ENCODE measurements around the gene TRIM47. TPM values are rescaled to one million over a fixed set of nuclear protein-coding genes. Genes with fewer than 3 reads are reported as not detected.
A peak's percentile ranks its signal among the peaks of the same experiment; 100 is the strongest.

The TRIM47 gene
- total and polyA plus RNA-seq, 2 of the 13 experiments (the other 11 are each of a cell fraction or from before 2014, with no cell fraction given) = 33.5 to 82.0 TPM

DNA sequence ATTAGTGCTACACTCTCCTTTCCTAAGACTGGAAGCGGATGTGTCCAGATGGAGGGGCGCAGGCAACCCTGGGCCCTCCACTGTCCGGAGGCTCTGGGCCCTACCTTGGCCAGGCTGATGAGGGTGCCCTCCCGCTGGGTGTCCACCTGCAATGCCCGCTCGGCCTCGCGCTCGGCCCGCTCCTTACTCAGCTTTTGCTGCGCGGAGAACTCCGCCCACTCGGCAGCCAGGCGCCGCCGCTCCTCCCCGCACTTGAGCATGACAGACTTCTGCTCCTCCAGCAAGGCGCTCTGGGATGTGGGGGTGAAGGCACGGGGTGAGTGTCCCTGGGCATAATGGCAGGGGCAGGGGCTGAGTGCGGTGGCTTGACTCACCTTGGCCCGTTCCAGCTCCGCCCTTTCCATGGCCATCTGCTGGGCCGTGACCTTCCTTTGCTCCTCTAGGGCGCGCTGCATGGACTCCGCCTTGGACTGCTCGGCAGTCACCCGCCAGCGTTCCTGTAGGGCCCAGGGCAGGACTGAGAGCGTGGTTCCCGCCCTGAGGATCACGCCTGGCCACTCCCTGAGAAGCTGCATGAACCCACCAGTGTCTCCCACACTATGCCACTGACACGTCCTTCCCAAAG, 36.4 kb upstream of the TRIM47 start (continued):
- TF ChIP-seq, protein P1, sequence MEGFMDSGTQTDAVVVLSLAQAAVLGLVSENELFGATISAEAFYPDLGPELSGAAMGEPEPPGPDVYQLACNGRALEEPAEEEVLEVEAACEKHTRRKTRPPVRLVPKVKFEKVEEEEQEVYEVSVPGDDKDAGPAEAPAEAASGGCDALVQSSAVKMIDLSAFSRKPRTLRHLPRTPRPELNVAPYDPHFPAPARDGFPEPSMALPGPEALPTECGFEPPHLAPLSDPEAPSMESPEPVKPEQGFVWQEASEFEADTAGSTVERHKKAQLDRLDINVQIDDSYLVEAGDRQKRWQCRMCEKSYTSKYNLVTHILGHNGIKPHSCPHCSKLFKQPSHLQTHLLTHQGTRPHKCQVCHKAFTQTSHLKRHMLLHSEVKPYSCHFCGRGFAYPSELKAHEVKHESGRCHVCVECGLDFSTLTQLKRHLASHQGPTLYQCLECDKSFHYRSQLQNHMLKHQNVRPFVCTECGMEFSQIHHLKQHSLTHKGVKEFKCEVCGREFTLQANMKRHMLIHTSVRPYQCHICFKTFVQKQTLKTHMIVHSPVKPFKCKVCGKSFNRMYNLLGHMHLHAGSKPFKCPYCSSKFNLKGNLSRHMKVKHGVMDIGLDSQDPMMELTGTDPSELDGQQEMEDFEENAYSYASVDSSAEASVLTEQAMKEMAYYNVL (CRISPR knock-in tag; IDR thresholded peaks at IDR 0.05; ENCODE audit: borderline replicate concordance) = no peak
- TF ChIP-seq ZBTB38 (CRISPR knock-in tag; IDR thresholded peaks at IDR 0.05) = peak; percentile 96
- TF ChIP-seq SSRP1 (CRISPR knock-in tag; IDR thresholded peaks at IDR 0.05) = no peak
- TF ChIP-seq FOXA1 (IDR thresholded peaks at IDR 0.05) = no peak
- no peak for TF ChIP-seq FOXA1 (CRISPR knock-in tag; IDR thresholded peaks at IDR 0.05)
- TF ChIP-seq HDAC1 (CRISPR knock-in tag; IDR thresholded peaks at IDR 0.05) = no peak
- TF ChIP-seq, protein P2, sequence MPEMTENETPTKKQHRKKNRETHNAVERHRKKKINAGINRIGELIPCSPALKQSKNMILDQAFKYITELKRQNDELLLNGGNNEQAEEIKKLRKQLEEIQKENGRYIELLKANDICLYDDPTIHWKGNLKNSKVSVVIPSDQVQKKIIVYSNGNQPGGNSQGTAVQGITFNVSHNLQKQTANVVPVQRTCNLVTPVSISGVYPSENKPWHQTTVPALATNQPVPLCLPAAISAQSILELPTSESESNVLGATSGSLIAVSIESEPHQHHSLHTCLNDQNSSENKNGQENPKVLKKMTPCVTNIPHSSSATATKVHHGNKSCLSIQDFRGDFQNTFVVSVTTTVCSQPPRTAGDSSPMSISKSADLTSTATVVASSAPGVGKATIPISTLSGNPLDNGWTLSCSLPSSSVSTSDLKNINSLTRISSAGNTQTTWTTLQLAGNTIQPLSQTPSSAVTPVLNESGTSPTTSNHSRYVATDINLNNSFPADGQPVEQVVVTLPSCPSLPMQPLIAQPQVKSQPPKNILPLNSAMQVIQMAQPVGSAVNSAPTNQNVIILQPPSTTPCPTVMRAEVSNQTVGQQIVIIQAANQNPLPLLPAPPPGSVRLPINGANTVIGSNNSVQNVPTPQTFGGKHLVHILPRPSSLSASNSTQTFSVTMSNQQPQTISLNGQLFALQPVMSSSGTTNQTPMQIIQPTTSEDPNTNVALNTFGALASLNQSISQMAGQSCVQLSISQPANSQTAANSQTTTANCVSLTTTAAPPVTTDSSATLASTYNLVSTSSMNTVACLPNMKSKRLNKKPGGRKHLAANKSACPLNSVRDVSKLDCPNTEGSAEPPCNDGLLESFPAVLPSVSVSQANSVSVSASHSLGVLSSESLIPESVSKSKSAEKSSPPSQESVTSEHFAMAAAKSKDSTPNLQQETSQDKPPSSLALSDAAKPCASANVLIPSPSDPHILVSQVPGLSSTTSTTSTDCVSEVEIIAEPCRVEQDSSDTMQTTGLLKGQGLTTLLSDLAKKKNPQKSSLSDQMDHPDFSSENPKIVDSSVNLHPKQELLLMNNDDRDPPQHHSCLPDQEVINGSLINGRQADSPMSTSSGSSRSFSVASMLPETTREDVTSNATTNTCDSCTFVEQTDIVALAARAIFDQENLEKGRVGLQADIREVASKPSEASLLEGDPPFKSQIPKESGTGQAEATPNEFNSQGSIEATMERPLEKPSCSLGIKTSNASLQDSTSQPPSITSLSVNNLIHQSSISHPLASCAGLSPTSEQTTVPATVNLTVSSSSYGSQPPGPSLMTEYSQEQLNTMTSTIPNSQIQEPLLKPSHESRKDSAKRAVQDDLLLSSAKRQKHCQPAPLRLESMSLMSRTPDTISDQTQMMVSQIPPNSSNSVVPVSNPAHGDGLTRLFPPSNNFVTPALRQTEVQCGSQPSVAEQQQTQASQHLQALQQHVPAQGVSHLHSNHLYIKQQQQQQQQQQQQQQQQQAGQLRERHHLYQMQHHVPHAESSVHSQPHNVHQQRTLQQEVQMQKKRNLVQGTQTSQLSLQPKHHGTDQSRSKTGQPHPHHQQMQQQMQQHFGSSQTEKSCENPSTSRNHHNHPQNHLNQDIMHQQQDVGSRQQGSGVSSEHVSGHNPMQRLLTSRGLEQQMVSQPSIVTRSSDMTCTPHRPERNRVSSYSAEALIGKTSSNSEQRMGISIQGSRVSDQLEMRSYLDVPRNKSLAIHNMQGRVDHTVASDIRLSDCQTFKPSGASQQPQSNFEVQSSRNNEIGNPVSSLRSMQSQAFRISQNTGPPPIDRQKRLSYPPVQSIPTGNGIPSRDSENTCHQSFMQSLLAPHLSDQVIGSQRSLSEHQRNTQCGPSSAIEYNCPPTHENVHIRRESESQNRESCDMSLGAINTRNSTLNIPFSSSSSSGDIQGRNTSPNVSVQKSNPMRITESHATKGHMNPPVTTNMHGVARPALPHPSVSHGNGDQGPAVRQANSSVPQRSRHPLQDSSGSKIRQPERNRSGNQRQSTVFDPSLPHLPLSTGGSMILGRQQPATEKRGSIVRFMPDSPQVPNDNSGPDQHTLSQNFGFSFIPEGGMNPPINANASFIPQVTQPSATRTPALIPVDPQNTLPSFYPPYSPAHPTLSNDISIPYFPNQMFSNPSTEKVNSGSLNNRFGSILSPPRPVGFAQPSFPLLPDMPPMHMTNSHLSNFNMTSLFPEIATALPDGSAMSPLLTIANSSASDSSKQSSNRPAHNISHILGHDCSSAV (CRISPR knock-in tag; IDR thresholded peaks at IDR 0.05; ENCODE audit: borderline replicate concordance) = no peak
- TF ChIP-seq ZNF33B (CRISPR knock-in tag; IDR thresholded peaks at IDR 0.05) = no peak
- no peak for TF ChIP-seq HMG20B (CRISPR knock-in tag; conservative IDR thresholded peaks at IDR 0.05)
- TF ChIP-seq HES4 (CRISPR knock-in tag; IDR thresholded peaks at IDR 0.05; ENCODE audit: borderline replicate concordance) = no peak
- TF ChIP-seq RXRB (CRISPR knock-in tag; IDR thresholded peaks at IDR 0.05; ENCODE audit: borderline replicate concordance) = 0 out of 2 replicates have a peak, but pooled peaks have one; percentile 13
- no peak for TF ChIP-seq ZNF251 (CRISPR knock-in tag; IDR thresholded peaks at IDR 0.05)
- TF ChIP-seq RNF2 (conservative IDR thresholded peaks at IDR 0.05; ENCODE audit: low read depth) = no peak
- no peak for TF ChIP-seq GZF1 (CRISPR knock-in tag; IDR thresholded peaks at IDR 0.05)
- TF ChIP-seq, protein P3, sequence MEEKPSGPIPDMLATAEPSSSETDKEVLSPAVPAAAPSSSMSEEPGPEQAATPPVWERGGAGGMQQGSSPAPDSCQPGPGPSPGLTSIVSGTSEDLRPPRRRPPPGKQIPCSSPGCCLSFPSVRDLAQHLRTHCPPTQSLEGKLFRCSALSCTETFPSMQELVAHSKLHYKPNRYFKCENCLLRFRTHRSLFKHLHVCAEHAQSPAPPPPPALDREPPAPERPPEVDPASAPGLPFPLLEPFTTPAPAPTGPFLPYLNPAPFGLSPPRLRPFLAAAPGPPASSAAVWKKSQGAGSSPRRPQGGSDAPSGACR (CRISPR knock-in tag; IDR thresholded peaks at IDR 0.05) = no peak
- TF ChIP-seq, protein P4, sequence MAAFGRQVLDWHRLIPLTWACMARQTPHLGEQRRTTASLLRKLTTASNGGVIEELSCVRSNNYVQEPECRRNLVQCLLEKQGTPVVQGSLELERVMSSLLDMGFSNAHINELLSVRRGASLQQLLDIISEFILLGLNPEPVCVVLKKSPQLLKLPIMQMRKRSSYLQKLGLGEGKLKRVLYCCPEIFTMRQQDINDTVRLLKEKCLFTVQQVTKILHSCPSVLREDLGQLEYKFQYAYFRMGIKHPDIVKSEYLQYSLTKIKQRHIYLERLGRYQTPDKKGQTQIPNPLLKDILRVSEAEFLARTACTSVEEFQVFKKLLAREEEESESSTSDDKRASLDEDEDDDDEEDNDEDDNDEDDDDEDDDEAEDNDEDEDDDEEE (CRISPR knock-in tag; IDR thresholded peaks at IDR 0.05) = no peak

Data from HepG2 (cell line).